Right cardiac atrium (tissue), 5 donors: Measurements from ENCODE around the gene CCDC92. TPM values are rescaled to one million over a fixed set of nuclear protein-coding genes. Genes with fewer than 3 reads are reported as not detected.
A peak's percentile ranks its signal among the peaks of the same experiment; 100 is the strongest.

ENCODE experiments used
- ATAC-seq, 2 donors: fragments of 200-7000 bp; cut with Tn5 transposase; one replicate each; pipeline versions ENCODE4 v1.8.0 to v1.9.1; 2020; ENCODE audit warnings: moderate library complexity in 2 of 2, mild to moderate bottlenecking in 1 of 2
- DNase-seq, 3 donors: peaks; one replicate each; pipeline ENCODE4 v3.0.0-alpha.2; 2020
- H3K27ac ChIP-seq: one replicate; pipeline ENCODE4 v1.5.1; 2013; ENCODE audit warnings: mild to moderate bottlenecking, low read length, control low read depth, moderate library complexity
- H3K27me3 ChIP-seq: one replicate; pipeline ENCODE4 v1.6.1; 2013; ENCODE audit not compliant: control insufficient read depth, insufficient read depth
- H3K4me1 ChIP-seq: one replicate; pipeline ENCODE4 v1.6.1; 2013; ENCODE audit warnings: low read length; ENCODE audit not compliant: control insufficient read depth, insufficient read depth
- H3K4me3 ChIP-seq: one replicate; pipeline ENCODE4 v1.5.1; 2013; ENCODE audit warnings: low read length, control low read depth
- H3K9me3 ChIP-seq: one replicate; pipeline ENCODE4 v1.6.1; 2013; ENCODE audit warnings: low read length; ENCODE audit not compliant: control insufficient read depth
- WGBS: extraction: QIAGEN DNeasy Blood & Tissue Kit; methylation state at CpG from one replicate; pipeline ENCODE4 v1.1.7; 2013; 5-methylcytosine and 5-hydroxymethylcytosine counted together
- intact Hi-C, 4 donors: fragments of 100-400 bp; cut with DNase I; formaldehyde crosslinking; loops; one replicate each; pipeline versions ENCODE4 v1.11.0 to v1.14.0; 2022 to 2023
- polyA plus RNA-seq: library from polyadenylated mRNA; stranded (reverse); fragments of 200-250 nt; gene quantifications from one replicate; pipeline ENCODE4 v1.2.3, GENCODE V29; 2013
- total RNA-seq, 4 donors: library from RNA; stranded (reverse); fragmentation: NEBNext Ultra II Directional; extraction: Animal tissue kit (Norgen Biotek cat#: 25700); gene quantifications; one replicate each; pipeline ENCODE4 v1.2.1, GENCODE V29; 2021
- donor health status: healthy with polysubstance abuse.
- donor health status: DM: no; HTN: yes; CAD: no.
- donor health status: DM: no; HTN: no; CAD: no.
- donor health status: DM: no; HTN: yes; CAD: no; lungs with severe emphysema.
- donor health status: DM: yes; HTN: yes; CAD: no.

Gene CCDC92
- total and polyA plus RNA-seq, 5 donors = 47.5 to 80.0 (median 53.0) TPM

GRCh38 chr12:123990511-123990910 is 17.9 kb upstream of the CCDC92 start:
- peak; percentile 65 to 75 for ATAC-seq

GRCh38 chr12:123989753-123990152 is 17.1 kb upstream of the CCDC92 start:
- ATAC-seq (no peak), DNase-seq (no peak)
- H3K4me3 ChIP-seq = no peak overlapping the region
- H3K9me3 ChIP-seq = no peaks in the 10 kb centered on the region
- 51% methylated on average over 1 of the region's 1 CpG for WGBS
- no peaks in the 10 kb centered on the region for H3K27me3 ChIP-seq
- intact Hi-C loops = loop anchor here in 2 of 4 donors (10.0 kb wide), 1 partner anchor 85 kb away; no protein-coding TSS in a partner anchor
- H3K4me1 ChIP-seq = peaks cover 19% of the 10 kb centered on the region
- no peak overlapping the region for H3K27ac ChIP-seq

More at GRCh38 chr12:123990511-123990910, 17.9 kb upstream of the CCDC92 start:
- WGBS = 50% methylated on average over 4 of the region's 4 CpGs
- H3K9me3 ChIP-seq = no peaks in the 10 kb centered on the region
- DNase-seq = no peak
- H3K27ac ChIP-seq = peak overlapping the region; percentile 30
- H3K27me3 ChIP-seq = no peaks in the 10 kb centered on the region
- H3K4me3 ChIP-seq = no peak overlapping the region
- intact Hi-C loops = no loop called here
- H3K4me1 ChIP-seq = peaks cover 24% of the 10 kb centered on the region

GRCh38 chr12:123989168-123989567 is 16.5 kb upstream of the CCDC92 start:
- WGBS = 81% methylated on average over 5 of the region's 5 CpGs
- DNase-seq (no peak), ATAC-seq (no peak)
- intact Hi-C loops = loop anchor here in 2 of 4 donors (10.0 kb wide), 1 partner anchor 84 kb away; no protein-coding TSS in a partner anchor
- Histone ChIP-seq H3K27me3 (no peaks in the 10 kb centered on the region), H3K27ac (peak overlapping the region; percentile 25), H3K4me1 (peaks cover 21% of the 10 kb centered on the region), H3K9me3 (no peaks in the 10 kb centered on the region), H3K4me3 (no peak overlapping the region)

GRCh38 chr12:123987022-123987421 is 14.4 kb upstream of the CCDC92 start:
- Histone ChIP-seq H3K4me3 (no peak overlapping the region), H3K27ac (no peak overlapping the region), H3K27me3 (no peaks in the 10 kb centered on the region), H3K4me1 (peaks cover 23% of the 10 kb centered on the region), H3K9me3 (no peaks in the 10 kb centered on the region)
- intact Hi-C loops = loop anchor here in 2 of 4 donors (10.0 kb wide), 1 partner anchor 82 kb away; no protein-coding TSS in a partner anchor
- ATAC-seq (no peak), DNase-seq (no peak)
- WGBS = 76% methylated on average over 2 of the region's 2 CpGs

- H3K4me1 ChIP-seq = peaks cover 22% of the 10 kb centered on the region
- peak overlapping the region; percentile 39 for H3K27ac ChIP-seq
Observed at GRCh38 chr12:123986374-123986965, 13.8 kb upstream of the CCDC92 start.

GRCh38 chr12:123984903-123985302 is 12.3 kb upstream of the CCDC92 start:
- no peaks in the 10 kb centered on the region for H3K27me3 ChIP-seq
- no peak for DNase-seq
- H3K4me3 ChIP-seq = no peak overlapping the region
- intact Hi-C loops = loop anchor here (5.0 to 10.0 kb wide), 2 partner anchors 78 to 80 kb away; no protein-coding TSS in a partner anchor
- H3K27ac ChIP-seq = peak overlapping the region; percentile 36
- 61% methylated on average over 4 of the region's 4 CpGs for WGBS
- H3K4me1 ChIP-seq = peaks cover 18% of the 10 kb centered on the region
- no peak for ATAC-seq
- H3K9me3 ChIP-seq = no peaks in the 10 kb centered on the region

More at GRCh38 chr12:123986374-123986965, 13.8 kb upstream of the CCDC92 start:
- Histone ChIP-seq H3K27me3 (no peaks in the 10 kb centered on the region), H3K4me3 (no peak overlapping the region), H3K9me3 (no peaks in the 10 kb centered on the region)
- ATAC-seq (peak; percentile 5 to 22), DNase-seq (no peak)
- WGBS = 52% methylated on average over 3 of the region's 3 CpGs
- intact Hi-C loops = loop anchor here in 2 of 4 donors (10.0 kb wide), 1 partner anchor 82 kb away; no protein-coding TSS in a partner anchor

GRCh38 chr12:123983822-123984485 is 11.3 kb upstream of the CCDC92 start:
- ATAC-seq = peak; percentile 74 to 89
- peak in 2 of 3 donors; percentile 43 to 68 for DNase-seq
- Histone ChIP-seq H3K4me3 (no peak overlapping the region), H3K27me3 (no peaks in the 10 kb centered on the region), H3K27ac (peak overlapping the region; percentile 55), H3K4me1 (peaks cover 16% of the 10 kb centered on the region), H3K9me3 (no peaks in the 10 kb centered on the region)
- WGBS = 42% methylated on average over 7 of the region's 7 CpGs
- intact Hi-C loops = loop anchor here (5.0 to 10.0 kb wide), 2 partner anchors 77 to 79 kb away; no protein-coding TSS in a partner anchor

GRCh38 chr12:123982269-123982668 is 9.6 kb upstream of the CCDC92 start:
- Histone ChIP-seq H3K4me3 (no peak overlapping the region), H3K27me3 (no peaks in the 10 kb centered on the region), H3K4me1 (peaks cover 14% of the 10 kb centered on the region), H3K9me3 (no peaks in the 10 kb centered on the region), H3K27ac (no peak overlapping the region)
- intact Hi-C loops = loop anchor here (5.0 to 10.0 kb wide), 2 partner anchors 75 to 77 kb away; no protein-coding TSS in a partner anchor
- DNase-seq = no peak
- ATAC-seq = no peak
- WGBS = 80% methylated on average over 7 of the region's 7 CpGs

GRCh38 chr12:123979566-123979965 is 6.9 kb upstream of the CCDC92 start:
- DNase-seq = no peak
- no peaks in the 10 kb centered on the region for H3K9me3 ChIP-seq
- no peak overlapping the region for H3K4me3 ChIP-seq
- no peaks in the 10 kb centered on the region for H3K27me3 ChIP-seq
- no peak for ATAC-seq
- H3K27ac ChIP-seq = no peak overlapping the region
- 95% methylated on average over 6 of the region's 6 CpGs for WGBS
- H3K4me1 ChIP-seq = peaks cover 8% of the 10 kb centered on the region
- intact Hi-C loops = no loop called here

GRCh38 chr12:123976227-123976826 is 3.7 kb upstream of the CCDC92 start:
- H3K27me3 ChIP-seq = no peaks in the 10 kb centered on the region
- H3K27ac ChIP-seq = no peak overlapping the region
- H3K4me3 ChIP-seq = no peak overlapping the region
- 89% methylated on average over 7 of the region's 7 CpGs for WGBS
- ATAC-seq = no peak
- no peaks in the 10 kb centered on the region for H3K9me3 ChIP-seq
- H3K4me1 ChIP-seq = peaks cover 2% of the 10 kb centered on the region
- DNase-seq = no peak
- intact Hi-C loops = no loop called here
